SHP77 treated with DMSO at 0.1 percent for 48 hours (cell line): ENCODE results near the gene IRX2.

Source experiments
- DNase-seq: peaks from one replicate; lab custom pipeline; 2025; lab: John Stamatoyannopoulos, UW

The IRX2 gene

DNA sequence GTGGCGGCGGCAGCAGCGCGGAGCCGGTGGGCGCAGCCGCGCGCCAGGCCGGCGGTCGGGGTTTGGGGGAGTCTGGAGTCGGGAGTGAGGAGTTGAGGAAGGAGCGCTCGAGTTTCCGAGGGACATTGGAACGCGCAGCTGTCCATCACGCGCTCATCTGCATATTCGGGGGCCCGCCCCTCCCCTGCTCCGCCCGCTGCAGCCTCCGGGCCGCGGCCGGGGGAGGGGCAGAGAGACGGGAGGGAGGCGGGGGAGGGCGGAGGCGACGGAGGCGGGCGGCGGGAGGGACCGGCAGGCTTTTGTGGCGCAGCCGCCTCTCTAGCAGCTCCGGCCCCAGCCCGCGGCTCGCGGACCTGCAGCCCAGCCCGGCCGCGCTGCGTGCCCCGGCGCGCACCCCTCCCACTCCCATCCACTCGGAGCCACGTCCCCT is at the start of gene IRX2:
TSS of gene IRX2 (minus strand) at position 86 of the 430 bp plus-strand sequence. CDS start 264 bp downstream, outside the sequence.
- no peak for DNase-seq

- no peak for DNase-seq
Measured at GRCh38 chr5:2800035-2800434, 48.6 kb upstream of the IRX2 start.

- no peak for DNase-seq
Measured at GRCh38 chr5:2797981-2798380, 46.5 kb upstream of the IRX2 start.

- DNase-seq: no peak
Measured at GRCh38 chr5:2797160-2797559, 45.7 kb upstream of the IRX2 start.

GRCh38 chr5:2783223-2783622 is 31.7 kb upstream of the IRX2 start:
- DNase-seq: no peak

DNA sequence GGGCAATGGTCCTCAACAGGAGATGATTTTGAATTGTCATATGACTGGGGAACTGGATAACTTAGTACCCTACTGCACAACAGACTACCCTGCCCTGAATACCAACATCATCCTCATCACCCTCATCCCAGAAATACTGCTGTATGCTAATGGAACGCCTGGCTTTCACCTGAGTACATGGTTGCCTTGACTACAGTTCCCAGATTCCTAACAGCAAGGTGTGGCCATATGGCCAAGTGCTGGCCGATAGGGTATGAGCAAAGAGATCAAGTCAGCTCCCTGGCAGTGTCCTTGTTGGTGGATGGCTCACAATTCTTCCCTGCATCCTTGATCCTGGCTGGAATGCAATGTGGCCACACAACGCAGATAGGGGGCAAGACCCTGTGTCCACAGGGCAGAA is 31.2 kb upstream of the IRX2 start:
- DNase-seq: no peak

- no peak for DNase-seq
Measured at GRCh38 chr5:2780421-2781171, 29.1 kb upstream of the IRX2 start.

GRCh38 chr5:2779459-2779858 is 28.0 kb upstream of the IRX2 start:
- no peak for DNase-seq

DNA sequence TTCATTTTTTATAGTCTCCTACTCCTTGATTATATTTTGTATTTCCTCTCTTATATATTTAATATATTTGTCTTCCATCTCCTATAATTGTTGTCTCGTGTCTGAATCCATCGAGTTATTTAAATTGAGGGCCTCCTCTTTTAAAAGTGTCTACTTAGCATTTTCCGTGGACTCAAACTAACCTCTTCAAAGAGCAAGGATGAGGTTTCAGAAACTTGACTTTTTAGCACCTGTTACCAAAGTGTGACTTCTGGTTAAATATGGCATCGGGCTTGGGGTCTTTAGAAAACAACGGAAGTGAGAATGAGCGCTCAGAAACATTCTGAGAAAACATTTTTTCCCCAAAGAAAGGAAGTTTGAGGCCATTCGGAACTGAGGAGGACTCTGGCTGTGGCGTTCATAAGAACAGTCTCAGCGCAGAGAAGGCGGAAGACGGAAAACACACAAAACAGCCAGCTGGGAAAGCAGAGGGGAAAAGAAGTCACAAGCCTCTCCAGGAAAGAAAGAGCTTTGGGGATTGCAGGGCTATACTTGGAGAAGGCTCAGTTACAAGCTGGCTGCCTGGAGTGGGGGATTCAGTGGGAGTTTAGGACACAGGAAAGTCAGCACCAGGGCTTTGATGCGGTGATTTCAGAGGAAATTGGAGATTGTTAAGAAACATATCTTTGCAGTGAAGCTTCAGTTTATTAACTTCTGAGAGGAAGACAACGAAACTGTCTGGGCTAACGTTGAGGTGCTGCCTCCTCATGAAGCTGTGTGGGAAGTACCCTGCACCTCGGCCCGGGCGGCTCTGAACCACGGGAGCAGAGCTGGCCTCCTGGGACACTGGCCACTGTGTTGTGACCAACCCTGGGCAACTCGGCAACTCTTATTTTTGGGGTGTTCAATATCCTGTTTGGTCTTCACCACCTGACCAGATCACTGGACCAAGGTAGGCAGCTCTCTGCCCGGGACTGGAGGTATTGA is 25.1 kb upstream of the IRX2 start:
- no peak for DNase-seq

DNA sequence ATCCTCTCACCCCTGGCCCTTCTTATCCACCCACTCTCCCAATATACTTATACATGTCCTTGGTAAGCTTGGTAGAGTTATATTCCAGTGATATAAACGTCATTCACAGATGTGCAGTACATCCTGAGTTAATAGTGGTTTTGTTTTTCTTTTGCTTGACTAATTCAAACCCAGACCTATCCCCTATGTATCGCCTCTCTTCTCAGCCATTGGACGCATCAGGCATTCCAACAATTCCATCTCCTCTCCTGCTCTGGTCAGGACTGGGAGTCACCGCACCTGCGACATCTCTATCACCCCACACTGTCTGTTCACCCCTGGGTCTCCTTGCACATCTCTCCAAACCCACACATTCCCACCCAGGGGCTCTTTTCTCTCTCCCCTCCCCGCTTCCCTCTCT is 21.9 kb upstream of the IRX2 start:
- DNase-seq: no peak

GRCh38 chr5:2767089-2767488 is 15.6 kb upstream of the IRX2 start:
- no peak for DNase-seq

GRCh38 chr5:2764581-2764980 is 13.1 kb upstream of the IRX2 start:
- no peak for DNase-seq

DNA sequence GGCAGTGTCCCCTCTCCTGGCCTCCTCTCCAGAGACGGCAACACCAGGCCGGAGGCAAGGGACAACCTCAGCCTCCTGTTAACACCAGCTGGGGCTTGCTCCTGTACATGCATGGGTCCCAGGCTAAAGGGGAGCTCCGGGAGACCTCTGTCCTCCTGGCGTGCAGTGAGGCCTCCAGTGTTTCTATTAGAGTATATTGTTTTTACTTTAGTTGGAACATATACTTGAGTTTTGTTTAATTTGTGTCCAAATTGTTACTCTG is 12.0 kb upstream of the IRX2 start:
- no peak for DNase-seq

DNA sequence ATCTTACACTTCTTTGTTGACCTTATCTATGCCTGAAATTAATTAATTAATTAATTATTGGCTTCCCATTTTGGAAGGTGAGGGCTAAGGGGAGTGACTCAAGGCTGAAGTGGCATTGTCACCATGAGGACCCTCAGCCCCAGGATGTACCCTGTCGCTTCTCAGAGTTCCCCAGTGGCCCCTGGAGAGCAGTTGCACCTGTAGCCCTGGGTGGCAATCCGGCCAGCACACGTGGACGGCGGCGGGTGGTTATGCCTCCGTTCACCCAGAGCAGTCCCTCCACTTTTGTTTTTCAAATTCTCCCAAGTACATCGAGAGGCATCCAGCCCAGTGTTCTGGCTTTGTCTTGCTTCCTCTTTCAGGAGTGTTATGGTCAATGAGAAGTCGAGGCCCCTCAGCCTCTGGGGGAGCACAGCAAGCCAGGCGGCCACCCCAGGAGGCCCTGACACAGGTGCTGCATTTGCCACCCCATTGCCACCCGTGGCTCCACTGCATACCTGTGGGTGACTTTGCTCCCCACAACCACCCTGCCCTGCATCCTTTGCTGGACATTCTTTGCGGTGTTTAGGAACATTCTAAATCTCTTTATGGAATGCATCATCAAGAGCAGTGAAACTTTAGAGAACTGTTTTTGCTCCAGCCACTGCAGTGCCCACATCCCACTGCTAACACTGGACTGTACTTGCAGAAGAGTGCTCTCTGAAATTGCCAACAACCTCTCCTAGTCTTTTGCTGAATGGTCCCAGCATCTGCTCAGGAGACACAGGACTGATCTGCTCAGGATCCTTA is 11.5 kb upstream of the IRX2 start:
- DNase-seq: no peak

DNA sequence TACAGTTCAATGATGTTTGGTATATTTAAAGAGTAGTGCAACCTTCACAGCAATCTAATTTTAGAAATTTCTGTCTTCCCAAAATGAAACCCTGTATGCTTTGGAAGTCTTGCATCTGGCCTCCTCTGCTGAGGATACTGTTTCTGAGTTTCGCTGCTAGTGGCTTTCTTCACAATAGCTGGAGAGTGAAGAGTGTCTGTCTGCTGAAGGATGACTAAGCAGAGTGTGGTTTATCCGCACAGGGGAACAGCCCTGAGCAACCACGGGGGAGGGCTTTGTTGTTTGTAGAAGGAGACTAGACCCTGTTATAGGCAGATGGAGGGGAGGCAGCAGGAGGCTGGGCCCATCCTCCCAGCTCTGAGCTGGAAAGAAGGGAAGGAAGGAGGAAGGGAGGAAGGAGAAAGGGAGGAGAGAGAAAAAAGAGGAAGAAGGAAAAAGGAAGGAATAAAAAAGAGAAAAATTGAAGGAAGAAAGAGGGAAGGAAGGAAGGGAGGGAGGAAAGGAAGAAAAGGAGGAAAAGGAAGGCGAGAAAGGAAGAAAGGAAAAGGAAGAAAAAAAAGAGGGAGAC is 10.5 kb upstream of the IRX2 start:
- DNase-seq: no peak

- DNase-seq: no peak
Measured at GRCh38 chr5:2759696-2760461, 8.4 kb upstream of the IRX2 start.

GRCh38 chr5:2759091-2759490 is 7.6 kb upstream of the IRX2 start:
- no peak for DNase-seq

DNA sequence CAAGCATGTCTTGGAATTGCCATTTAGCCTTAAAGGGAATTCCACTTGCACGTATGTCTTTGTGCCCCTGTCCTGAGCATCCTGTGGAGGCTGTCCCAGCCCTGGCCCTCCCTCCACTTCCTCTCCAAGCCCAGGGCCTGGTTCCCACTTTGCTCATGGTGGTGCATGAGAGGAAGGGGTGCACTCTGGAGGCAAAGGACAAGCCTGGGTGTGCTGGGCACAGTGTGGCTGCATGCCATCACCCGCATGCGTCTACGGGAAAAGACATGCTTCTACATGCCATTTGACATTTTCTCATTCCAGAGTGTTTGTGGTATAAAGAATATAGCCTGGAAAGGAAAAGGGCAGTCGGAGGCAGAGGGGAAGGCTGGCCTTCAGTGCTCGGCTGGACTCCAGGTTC is 7.2 kb upstream of the IRX2 start:
- DNase-seq: no peak

- no peak for DNase-seq
Measured at GRCh38 chr5:2757563-2758351, 6.3 kb upstream of the IRX2 start.
